NCI-H2081 treated with DMSO at 0.1 percent for 48 hours (cell line): ENCODE measurements around the gene PGA5.

Source experiments
- DNase-seq: peaks from one replicate; lab custom pipeline; 2025; lab: John Stamatoyannopoulos, UW

Gene PGA5

DNA sequence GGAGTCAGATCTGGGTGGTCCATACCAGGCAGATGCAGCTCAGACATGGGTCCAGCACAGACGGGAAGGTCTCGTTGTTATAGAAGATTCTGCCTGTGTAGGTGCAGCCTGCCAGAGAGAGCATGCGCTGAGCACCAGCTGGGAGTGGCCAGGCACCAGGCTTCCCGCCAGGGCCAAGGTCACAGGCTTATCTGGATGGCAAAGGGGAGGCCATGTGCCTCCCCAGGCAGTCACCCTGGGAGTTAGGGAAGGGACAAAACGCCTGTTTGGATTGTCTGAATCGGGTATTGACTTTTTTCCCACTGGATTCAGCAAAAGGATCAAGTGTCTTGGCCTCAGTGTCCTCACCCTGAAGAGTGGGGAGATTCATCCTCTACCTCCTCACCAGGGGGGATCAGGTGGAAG, 26.5 kb downstream of the PGA5 start:
- DNase-seq, result no peak

GRCh38 chr11:61268588-61269250, 27.7 kb downstream of the PGA5 start:
- no peak for DNase-seq

DNA sequence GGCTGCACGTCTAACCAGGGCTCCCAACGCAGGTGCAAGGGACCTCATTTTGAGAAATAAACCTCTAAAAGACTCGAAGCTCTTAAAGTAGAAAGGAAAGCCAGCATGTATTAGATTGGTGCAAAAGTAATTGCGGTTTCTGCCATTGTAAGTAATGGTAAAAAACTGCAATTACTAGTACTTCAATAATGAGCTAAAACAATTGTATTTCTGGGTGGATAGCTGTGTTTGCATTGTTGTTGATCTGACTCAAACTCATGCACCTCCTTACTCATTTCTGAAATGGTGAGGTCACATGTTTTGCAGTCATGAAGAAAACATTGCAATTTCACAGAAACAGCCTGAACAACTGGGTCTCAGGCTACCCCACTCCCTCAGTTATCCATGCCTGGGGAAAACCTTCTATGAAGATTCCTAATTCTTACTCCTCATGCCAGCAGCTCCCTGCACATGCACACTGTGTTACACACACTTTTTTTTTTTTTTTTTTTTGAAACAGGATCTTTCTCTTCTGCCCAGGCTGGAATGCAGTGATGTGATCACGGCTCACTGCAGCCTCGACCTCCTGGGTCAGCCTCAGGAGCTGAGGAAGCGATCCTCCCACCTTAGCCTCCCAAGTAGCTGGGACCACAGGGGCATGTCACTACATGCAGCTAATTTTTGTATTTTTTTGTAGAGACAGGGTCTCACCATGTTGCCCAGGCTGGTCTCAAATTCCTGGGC, 29.5 kb downstream of the PGA5 start:
- DNase-seq, result no peak

GRCh38 chr11:61272731-61273130, 31.8 kb downstream of the PGA5 start:
- no peak for DNase-seq

DNA sequence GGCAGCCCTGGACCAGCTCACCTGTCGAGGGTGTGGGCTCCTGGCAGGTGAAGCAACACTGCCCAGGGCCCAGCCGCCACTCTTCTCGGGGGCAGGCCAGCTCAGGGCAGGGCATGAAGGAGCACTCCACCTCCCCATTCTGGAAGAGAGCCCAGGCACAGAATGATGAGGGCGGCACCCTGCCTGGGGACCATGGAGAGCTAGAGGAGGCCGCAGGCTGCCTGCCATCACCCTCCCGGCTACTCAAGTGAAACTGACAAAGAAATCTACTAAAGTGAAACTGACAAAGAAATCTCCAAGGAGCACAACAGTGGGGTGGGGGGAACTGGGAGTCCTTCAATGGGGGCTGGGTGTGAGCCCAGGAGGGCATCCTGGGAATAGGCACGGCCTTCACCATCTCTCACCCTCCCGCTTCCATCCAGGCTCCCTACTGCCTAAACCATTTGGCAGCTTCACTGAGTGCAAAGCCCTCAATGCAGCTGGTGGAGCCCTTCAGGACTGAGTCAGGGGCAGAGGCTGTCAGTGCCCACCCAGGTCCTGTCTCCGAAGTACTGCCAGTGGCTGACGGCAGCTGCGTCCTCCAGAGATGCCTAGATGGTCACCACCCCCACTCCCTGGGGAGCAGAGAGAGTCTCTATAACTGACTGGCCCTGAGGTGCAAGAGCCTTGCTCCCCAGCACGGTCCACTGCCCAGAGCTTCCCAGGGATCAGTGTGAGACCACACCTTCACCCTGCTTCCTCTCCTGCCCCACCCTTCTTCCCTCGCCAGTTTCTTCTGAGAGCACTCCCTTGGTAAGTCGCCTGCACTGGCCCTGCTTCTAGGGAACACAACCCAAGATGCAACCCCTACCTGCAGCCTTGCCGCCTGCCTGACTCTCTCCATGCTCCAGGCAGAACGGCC, 32.5 kb downstream of the PGA5 start:
- DNase-seq, result no peak

DNA sequence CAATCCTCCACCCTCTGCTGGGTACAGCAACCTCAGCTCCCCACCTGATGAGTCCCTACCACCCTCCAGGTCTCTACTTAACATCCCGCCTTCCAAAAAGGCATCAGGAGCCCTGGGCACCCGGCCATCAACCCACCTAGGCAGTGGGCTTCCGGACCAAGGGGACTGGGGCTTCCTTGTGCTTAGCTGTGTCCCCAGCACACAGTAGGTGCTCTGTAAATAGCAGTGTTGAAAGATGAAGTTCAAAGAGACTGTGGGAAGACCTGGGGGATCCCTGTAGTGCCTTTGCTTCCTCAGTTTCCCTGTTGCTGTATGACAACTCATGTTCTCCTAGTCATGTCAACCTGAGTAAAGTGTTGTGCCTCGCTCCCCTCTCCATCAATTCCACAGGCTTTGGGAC, 33.1 kb downstream of the PGA5 start:
- no peak for DNase-seq

- DNase-seq, result no peak
These were observed 34.2 kb downstream of the PGA5 start for GRCh38 chr11:61275191-61275590.

DNA sequence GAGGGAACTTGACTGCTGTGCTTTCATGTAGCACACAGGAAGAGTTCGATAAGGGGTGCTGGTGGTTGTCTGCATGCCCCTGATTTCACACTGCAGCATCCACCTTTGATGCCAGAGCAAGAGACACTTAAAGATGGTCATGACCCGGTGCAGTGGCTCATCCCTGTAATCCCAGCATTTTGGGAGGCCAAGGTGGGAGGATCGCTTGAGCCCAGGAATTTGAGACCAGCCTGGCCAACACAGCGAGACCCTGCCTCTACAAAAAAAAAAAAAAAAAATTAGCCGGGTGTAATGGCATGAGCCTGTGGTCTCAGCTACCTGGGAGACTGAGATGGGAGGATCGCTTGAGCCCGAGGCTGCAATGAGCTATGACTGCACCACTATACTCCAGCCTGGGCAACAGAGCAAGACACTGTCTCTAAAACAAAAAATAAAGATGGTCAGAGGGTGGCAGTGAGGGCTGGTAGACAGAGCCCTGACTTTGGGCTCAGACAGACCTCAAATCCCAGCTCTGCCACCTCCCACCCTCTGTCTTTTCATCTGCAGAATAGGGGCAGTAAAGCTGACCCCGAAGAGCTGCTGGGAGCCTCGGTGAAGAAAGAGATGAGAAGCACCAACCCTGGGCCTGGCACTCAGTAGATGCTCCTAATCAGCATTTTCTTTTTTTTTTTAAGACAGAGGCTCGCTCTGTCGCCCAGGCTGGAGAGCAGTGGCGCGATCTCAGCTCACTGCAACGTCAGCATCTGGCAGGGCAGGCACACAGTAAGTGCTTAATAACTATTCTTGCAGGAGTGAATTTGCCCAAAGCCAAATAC, 36.4 kb downstream of the PGA5 start:
- DNase-seq, result no peak

DNA sequence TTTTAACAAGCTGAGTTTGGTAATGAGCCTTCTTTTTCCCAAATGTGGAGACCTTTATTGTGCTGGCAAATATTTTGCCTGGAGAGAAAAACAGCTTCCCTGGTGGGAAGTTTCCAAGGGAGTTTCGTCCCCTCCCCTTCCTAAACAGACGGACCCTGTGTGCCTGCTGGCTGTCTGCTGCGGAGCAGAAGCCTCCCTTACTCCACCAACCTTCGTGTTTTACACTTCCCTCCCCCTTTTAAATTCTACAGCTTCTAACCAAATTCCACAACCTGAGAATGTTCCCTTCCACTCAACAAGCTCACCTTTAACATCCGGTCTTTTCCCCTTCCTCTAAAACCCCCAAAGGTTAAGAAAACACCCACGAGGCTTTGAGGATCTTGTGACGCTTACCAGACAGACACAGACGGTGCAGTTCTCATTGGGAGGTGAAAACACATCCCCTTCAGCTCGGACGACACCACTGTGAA, 37.1 kb downstream of the PGA5 start:
- no peak for DNase-seq

- peak; percentile 14 for DNase-seq
These were observed 39.1 kb downstream of the PGA5 start for GRCh38 chr11:61279934-61280659.

DNA sequence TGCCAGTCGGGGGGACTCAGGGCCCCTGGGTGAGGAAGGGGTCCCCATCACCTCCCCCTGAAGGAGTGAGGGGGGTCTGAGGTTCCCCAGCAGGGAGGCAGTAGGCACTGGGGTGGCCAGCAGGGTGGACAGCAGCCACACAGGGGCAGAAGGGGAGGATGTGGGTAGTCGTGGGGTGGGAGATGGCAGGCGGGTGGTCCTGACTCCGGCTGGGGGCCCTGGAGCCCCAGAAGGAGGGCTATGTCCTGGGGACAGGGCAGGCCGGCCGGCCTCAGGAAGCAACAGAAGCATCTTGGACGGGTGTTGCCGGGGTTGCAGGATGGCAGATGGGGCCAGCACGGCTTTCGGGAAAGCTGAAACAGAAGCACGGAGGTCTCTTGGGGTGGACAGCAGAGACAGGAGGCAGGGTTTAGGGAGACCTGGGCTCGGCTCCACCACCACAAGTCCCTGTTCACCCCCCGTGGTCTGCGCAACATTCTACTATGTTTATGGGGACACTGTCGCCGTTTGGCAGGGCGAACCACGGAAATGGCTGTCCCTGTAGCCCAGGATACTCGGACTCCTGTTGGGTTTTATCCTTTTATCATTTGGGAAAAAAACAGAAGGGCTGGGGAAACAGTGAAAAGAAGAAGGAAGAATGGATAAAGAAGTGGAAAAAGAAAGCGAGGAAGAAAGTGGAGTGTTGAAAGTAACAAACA, 40.1 kb downstream of the PGA5 start:
- DNase-seq, result no peak

DNA sequence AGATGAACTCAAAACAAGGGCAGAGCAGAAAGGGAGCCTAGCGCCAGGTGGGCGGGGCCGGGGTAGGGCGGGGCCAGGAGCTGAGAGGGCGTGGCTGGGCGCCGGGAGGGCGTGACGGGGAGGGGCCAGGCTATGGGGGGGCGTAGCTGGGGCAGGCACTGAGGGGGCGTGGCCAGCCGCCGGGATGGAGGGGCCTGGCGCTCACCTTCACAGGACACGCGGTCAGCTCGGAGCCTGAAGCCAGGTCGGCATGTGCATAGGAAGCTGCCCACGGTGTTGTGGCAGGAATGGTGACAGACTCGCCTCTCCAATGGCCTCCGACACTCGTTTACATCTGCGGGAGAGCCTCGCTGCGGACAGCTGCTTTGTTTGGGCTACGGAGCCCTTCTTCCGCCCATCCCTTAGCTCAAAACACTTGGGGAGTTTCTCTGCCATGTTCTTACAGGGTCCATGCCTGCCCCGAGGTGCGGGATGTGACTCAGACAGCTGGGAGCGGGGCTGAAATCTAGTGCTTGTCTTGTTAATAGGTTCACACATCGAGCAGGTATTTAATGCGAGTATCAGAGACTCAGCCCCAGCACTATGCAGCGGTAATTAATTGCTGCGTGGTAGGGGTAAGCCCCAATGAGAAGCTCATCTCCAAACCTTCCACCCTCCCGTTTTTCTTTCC, 40.7 kb downstream of the PGA5 start:
- no peak for DNase-seq

DNA sequence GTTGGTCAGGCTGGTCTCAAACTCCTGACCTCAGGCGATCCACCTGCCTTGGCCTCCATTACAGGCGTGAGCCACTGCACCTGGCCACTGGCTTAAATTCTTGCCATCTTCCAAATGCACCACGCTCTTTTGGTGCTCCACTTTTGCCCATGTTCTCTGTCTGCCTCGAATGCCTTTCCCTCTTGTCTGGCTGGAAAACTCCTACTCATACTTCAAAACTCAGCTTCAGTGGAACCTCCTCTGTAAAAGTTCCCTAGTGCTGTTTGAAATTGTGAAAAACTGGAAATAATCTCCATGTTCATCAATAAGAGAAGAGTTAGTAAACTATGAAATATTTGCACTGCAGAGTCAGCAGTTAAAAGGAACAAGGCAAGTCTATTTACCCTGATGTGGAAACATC, 42.6 kb downstream of the PGA5 start:
- no peak for DNase-seq

GRCh38 chr11:61287338-61287977, 46.5 kb downstream of the PGA5 start:
- no peak for DNase-seq

- DNase-seq, result no peak
These were observed 50.1 kb downstream of the PGA5 start for GRCh38 chr11:61290905-61291690.

- DNase-seq, result no peak
These were observed 51.4 kb downstream of the PGA5 start for GRCh38 chr11:61292356-61292755.

- DNase-seq, result peak; percentile 60
These were observed 53.1 kb downstream of the PGA5 start for GRCh38 chr11:61293867-61294716.
